GM18861 (cell line): ENCODE data around the gene AKAP1.

Source experiments
- ATAC-seq: cut with Tn5 transposase; IDR thresholded peaks from one replicate; pipeline ENCODE4 v1.9.1; 2021; ENCODE audit not compliant: unreplicated experiment

The AKAP1 gene

GRCh38 chr17:57124053-57124452, 39.0 kb downstream of the AKAP1 start:
- ATAC-seq, result no peak

GRCh38 chr17:57125406-57125805, 40.4 kb downstream of the AKAP1 start:
- no peak for ATAC-seq

- no peak for ATAC-seq
Measured at GRCh38 chr17:57125866-57126265, 40.8 kb downstream of the AKAP1 start.

GRCh38 chr17:57130708-57131461, 45.8 kb downstream of the AKAP1 start:
- ATAC-seq, result no peak

GRCh38 chr17:57132663-57133062, 47.6 kb downstream of the AKAP1 start:
- no peak for ATAC-seq

- ATAC-seq, result no peak
Measured at GRCh38 chr17:57133486-57133885, 48.4 kb downstream of the AKAP1 start.

GRCh38 chr17:57135026-57135788, 50.2 kb downstream of the AKAP1 start:
- ATAC-seq, result no peak

GRCh38 chr17:57135789-57136291, 50.8 kb downstream of the AKAP1 start:
- ATAC-seq, result no peak

GRCh38 chr17:57136355-57136754, 51.3 kb downstream of the AKAP1 start:
- no peak for ATAC-seq

GRCh38 chr17:57138030-57138911, 53.2 kb downstream of the AKAP1 start:
- no peak for ATAC-seq

GRCh38 chr17:57138956-57139576, 54.0 kb downstream of the AKAP1 start:
- ATAC-seq, result no peak

- no peak for ATAC-seq
Measured at GRCh38 chr17:57140316-57140715, 55.3 kb downstream of the AKAP1 start.

GRCh38 chr17:57142925-57143324, 57.9 kb downstream of the AKAP1 start:
- ATAC-seq, result no peak

- ATAC-seq, result no peak
Measured at GRCh38 chr17:57143361-57143760, 58.3 kb downstream of the AKAP1 start.

GRCh38 chr17:57143919-57144318, 58.9 kb downstream of the AKAP1 start:
- ATAC-seq, result no peak

- ATAC-seq, result no peak
Measured at GRCh38 chr17:57144567-57144966, 59.5 kb downstream of the AKAP1 start.

GRCh38 chr17:57145347-57145746, 60.3 kb downstream of the AKAP1 start:
- no peak for ATAC-seq

- no peak for ATAC-seq
Measured at GRCh38 chr17:57146273-57146672, 61.2 kb downstream of the AKAP1 start.

GRCh38 chr17:57151798-57152197, 66.8 kb downstream of the AKAP1 start:
- ATAC-seq, result no peak

GRCh38 chr17:57152967-57153528, 68.0 kb downstream of the AKAP1 start:
- ATAC-seq, result no peak
